Measurements from ENCODE around the gene PCNX3. TPM values are rescaled to one million over a fixed set of nuclear protein-coding genes. Genes with fewer than 3 reads are reported as not detected.

Gene PCNX3
- total and polyA plus RNA-seq, 2 of the 13 experiments (the other 11 are each of a cell fraction or from before 2014, with no cell fraction given): 16.2 to 23.0 TPM

DNA sequence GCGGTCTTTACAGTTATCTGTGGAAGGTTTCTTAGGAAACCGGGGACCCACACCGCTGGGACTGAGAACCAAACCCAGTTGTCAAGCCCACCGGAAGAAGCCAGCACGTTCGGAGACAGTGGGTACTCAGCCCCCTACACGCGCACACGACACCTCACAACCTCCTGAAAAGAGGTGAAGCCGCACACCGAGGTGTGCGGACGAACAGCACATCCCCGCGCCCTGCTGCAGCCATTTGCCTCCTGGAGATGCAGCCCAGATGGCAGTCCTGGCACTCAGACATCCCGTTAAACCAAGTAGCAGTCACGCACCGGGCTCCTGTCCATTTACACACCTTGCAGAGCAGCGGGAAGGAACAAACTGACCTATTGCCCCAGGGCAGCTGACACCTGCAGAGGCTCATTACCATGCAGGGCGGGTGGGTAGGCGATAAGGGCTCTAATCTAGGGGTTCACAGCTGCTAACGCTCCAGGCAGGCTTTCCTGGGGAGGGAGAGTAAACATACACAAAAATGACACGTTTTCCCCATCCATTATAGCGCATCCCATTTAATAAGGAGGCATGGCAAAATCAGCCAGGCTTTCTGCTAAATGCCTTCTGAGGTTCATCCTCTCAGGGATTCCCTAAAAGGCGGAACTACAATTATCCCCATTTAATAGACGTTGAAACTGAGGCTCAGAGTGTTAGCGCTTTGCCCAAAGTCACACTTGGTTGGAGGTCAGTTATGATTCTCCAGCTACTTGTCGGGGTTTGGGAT lies 40.6 kb upstream of the PCNX3 start (continued):
- TF ChIP-seq UBTF (CRISPR knock-in tag; IDR thresholded peaks at IDR 0.05) (peak; percentile 3; the same call in 1 of the 2 replicates), CENPBD1 (CRISPR knock-in tag; IDR thresholded peaks at IDR 0.05; ENCODE audit: borderline replicate concordance, low read depth) (no peak), ZNF589 (CRISPR knock-in tag; conservative IDR thresholded peaks at IDR 0.05) (no peak), TARDBP (CRISPR knock-in tag; IDR thresholded peaks at IDR 0.05) (no peak), ZXDC (CRISPR knock-in tag; IDR thresholded peaks at IDR 0.05) (no peak), ZNF232 (CRISPR knock-in tag; IDR thresholded peaks at IDR 0.05; ENCODE audit: borderline replicate concordance) (no peak), ZSCAN25 (CRISPR knock-in tag; IDR thresholded peaks at IDR 0.05) (peak; percentile 6; the same call in 1 of the 2 replicates), PRDM10 (CRISPR knock-in tag; IDR thresholded peaks at IDR 0.05; ENCODE audit: low read depth) (0 out of 2 replicates have a peak, but pooled peaks have one; percentile 3), ZBTB38 (CRISPR knock-in tag; IDR thresholded peaks at IDR 0.05) (0 out of 2 replicates have a peak, but pooled peaks have one; percentile 2), ZNF747 (CRISPR knock-in tag; IDR thresholded peaks at IDR 0.05; ENCODE audit: borderline replicate concordance) (no peak), STAG1 (CRISPR knock-in tag; IDR thresholded peaks at IDR 0.05) (no peak), NONO (IDR thresholded peaks at IDR 0.05) (no peak), NONO (CRISPR knock-in tag; conservative IDR thresholded peaks at IDR 0.05) (no peak), MIXL1 (CRISPR knock-in tag; IDR thresholded peaks at IDR 0.05) (no peak)
- TF ChIP-seq, protein P1, sequence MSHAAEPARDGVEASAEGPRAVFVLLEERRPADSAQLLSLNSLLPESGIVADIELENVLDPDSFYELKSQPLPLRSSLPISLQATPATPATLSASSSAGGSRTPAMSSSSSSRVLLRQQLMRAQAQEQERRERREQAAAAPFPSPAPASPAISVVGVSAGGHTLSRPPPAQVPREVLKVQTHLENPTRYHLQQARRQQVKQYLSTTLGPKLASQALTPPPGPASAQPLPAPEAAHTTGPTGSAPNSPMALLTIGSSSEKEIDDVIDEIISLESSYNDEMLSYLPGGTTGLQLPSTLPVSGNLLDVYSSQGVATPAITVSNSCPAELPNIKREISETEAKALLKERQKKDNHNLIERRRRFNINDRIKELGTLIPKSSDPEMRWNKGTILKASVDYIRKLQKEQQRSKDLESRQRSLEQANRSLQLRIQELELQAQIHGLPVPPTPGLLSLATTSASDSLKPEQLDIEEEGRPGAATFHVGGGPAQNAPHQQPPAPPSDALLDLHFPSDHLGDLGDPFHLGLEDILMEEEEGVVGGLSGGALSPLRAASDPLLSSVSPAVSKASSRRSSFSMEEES (CRISPR knock-in tag; IDR thresholded peaks at IDR 0.05): 0 out of 2 replicates have a peak, but pooled peaks have one; percentile 12
- TF ChIP-seq, protein P2, sequence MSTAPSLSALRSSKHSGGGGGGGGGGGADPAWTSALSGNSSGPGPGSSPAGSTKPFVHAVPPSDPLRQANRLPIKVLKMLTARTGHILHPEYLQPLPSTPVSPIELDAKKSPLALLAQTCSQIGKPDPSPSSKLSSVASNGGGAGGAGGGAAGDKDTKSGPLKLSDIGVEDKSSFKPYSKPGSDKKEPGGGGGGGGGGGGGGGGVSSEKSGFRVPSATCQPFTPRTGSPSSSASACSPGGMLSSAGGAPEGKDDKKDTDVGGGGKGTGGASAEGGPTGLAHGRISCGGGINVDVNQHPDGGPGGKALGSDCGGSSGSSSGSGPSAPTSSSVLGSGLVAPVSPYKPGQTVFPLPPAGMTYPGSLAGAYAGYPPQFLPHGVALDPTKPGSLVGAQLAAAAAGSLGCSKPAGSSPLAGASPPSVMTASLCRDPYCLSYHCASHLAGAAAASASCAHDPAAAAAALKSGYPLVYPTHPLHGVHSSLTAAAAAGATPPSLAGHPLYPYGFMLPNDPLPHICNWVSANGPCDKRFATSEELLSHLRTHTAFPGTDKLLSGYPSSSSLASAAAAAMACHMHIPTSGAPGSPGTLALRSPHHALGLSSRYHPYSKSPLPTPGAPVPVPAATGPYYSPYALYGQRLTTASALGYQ (CRISPR knock-in tag; IDR thresholded peaks at IDR 0.05): no peak
